MV-4-11 (cell line): ENCODE data around the gene PLCL1.

Experiments used
- DNase-seq: peaks from one replicate; lab custom pipeline; 2025; lab: John Stamatoyannopoulos, UW

Gene PLCL1

DNA sequence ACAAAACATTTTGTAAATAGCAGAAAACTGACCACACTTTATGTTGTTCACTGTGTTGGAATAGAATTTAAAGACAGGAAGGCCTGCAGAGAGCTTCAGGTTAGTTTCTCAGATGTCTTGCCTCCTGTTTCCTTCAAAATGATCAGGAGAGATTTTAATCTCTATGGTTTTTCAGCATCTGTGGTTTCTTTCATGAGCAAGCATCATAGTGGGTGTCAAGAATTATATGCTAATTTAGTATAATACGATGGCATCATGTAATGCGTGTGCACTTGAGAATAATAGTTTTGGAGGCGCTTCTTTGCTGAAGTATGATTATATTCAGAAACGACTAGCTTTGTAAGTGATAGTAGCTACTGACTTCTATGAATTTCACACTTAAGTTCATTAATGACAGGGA lies 149.9 kb downstream of the PLCL1 start:
- no peak for DNase-seq

DNA sequence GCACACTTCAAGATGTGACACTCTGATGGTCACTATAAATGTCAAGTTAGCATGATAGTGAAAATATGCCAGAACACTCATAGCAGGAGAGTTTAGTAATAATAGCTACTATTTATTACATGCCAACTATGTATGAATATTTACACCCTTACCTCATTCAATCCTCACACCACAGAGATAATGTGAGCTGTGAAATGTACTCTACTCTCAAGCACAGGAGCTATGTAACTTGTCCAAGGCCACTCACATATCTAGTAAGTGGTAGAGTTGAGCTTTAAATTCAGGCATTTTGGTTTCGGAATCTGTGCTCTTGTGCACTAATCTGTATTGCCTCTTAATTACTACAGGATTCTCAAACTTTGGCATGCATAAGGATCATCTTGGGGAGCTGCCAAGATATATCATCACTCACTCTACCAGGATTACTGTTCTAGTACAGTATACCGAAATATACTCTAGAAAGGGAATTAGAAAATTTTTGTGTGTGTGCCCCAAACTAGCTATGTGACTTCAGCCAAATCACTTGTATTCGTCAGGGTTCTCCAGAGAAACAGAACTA lies 154.3 kb downstream of the PLCL1 start:
- DNase-seq, result no peak

DNA sequence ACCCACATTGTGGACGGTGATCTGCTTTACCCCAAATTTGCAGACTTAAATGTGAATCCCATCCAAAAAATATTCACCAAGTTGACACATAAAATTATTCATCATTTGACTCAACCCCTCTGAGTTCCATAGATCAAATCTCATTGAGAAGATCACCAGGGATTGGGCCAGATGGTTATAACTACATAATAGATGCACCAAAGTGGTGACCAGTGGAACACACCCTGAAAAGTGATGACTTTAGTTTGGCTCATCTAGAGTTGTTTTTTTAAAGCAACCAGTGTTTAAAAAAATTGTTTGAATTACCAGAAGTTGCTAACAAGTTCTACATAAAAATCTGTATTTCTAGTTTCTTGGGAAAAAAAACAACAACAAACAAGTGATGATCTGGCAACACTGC lies 155.0 kb downstream of the PLCL1 start:
- no peak for DNase-seq

DNA sequence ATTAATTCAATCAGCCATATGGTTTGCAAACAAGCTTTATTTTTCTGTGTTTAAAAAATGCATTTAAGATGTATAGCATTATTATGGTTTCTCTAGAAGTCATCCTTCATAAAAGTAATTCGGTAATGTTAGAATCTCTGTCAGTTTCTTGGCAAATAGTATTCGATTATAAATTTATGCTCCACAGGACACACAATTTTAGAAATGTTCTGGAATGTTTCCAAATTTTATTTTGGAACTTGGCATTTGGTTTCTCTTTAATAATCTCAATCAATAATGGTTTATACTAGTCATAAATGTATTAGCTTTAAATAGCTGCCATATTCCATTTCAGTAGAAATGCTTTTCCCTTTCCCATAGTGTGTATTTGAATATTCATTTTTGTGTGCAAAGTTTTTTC lies 156.4 kb downstream of the PLCL1 start:
- DNase-seq, result no peak

DNA sequence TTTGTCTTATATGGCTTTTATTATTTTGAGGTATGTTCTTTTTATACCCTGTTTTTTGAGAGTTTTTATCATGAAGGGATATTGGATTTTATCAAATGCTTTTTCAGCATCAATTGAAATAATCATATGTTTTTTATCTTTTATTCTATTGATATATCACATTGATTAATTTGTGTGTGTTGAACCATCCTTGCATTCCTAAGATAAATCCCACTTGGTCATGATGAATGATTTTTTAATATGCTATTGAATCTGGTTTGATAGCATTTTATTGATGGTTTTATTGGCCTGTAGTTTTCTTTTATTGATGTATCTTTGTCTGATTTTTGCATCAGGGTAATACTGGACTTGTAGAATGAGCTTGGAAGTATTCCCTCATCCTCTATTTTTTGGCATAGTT lies 160.3 kb downstream of the PLCL1 start:
- no peak for DNase-seq

DNA sequence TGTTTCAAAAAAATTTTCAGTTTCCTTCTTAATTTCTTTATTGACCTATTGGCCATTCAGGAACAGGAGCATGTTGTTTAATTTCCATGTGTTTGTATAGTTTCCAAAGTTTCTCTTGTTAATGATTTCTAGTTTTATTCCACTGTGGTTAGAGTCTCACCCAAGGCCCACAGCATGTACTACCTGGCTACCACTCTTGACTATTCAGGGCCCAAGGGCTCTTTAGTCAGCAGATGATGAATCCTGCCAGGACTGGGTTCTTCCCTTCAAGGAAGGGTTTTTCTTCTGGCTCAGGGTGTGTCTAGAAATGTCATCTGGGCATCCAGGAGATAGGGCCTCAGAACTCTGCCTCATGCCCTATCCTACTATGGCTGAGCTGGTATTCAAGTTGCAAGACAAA lies 161.4 kb downstream of the PLCL1 start:
- DNase-seq, result no peak

DNA sequence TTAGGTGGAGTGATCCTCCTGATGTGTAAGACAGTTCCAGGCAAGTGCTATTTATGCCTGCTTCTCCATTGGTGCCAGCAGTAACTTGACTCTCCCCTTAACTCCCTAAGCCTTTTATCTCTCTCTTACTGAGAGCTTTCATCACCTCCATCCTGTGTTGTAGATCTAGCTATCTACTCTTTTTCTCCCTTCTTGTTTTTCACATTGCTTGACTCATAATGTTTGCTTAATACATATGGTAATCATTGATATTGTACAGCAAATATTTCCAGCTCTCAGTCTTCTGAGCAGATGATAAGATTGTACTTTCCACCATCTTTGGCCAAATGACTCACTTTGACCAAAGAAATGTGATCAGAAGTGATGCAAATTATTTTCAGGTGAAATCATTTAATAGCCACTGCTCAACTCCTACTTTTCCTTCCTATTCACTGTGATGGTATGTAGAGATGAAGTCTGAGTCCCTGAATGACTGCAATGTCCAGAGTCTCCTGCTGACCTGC lies 165.0 kb downstream of the PLCL1 start:
- no peak for DNase-seq

GRCh38 chr2:197972061-197972460 lies 167.7 kb downstream of the PLCL1 start:
- no peak for DNase-seq

GRCh38 chr2:197972587-197972986 lies 168.2 kb downstream of the PLCL1 start:
- no peak for DNase-seq

DNA sequence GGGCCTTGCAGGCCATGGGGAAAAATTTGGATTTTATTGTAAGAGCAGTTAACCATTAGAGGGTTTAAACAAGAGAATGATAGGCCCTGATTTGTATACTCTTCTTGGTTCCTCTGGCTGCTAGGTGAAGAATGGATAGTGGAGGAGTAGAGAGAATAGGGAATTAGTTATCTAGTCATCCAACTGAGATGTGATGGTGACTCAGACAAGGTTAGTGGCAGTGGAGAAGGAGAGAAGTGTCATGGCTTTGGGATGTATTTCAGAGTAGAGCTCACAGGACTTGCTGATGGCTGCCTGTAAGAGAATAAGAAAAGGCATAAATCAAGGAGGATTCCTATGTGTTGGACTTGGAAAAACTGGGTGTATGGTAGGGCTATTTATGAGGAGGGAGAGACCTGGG lies 169.4 kb downstream of the PLCL1 start:
- DNase-seq, result no peak

- DNase-seq, result no peak
Observed at GRCh38 chr2:197975931-197976519, 171.6 kb downstream of the PLCL1 start.

DNA sequence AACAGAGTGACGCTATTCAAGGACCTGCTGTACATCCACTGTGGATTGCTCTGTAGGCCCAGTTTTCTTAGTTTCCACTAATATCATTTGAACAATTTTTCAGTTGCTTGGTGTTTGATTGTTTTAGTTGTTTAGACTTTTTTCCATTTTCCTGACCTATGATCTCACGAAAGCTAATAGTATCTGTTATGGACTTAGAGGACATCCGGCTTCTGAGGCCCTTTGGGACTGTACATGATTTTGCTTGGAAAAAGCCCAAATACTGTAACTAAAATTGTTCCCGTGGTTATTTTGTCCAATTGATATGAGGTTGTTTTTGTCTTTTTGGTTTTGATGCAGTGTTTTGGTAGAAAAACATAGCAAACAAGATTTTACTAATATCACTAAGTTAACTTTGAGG lies 174.6 kb downstream of the PLCL1 start:
- no peak for DNase-seq

DNA sequence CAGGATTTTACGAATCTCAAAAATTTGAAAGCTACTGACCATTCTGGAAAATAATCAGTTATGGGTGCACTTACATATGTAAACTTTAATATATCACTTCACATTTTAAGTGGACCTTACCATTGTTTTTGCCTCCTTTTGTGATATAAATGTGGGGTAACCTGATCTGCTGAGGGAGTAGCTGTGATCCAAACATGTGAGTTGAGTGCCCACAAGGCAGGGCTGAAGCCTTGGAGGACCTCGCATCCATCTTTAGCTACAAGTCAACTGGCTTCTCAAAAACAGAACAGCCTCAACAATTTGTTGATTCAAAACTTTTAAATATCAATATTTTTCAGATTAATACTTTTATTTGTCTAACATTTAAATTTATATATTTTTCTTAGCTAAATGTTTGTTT lies 178.2 kb downstream of the PLCL1 start:
- DNase-seq, result no peak

DNA sequence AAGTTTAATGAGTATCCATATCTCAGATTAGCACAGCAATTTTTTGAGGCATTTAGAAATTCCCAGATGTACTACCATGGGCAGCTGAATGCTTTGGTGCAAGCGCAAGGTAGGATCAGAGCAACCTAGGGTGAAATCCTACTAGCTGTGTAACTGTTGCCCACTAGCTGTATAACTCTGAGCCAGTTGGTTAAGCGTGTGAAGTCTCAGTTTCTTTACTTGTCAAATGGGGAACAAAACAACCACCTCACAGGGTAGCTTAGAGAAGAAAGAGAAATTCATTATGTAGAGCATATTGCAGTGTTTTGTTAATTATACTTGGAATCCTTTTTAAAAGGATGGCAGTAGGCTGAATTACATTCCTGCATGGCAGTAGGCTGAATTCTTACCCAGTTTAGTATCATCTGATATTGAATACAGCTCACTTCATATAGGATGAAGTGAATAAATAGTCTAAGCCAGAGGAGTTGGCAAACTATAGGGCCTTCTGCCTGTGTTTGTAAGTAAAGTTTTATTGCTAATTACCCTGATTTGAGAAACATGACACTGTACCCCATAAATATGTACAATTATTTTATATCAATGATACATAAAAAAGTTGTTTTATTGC lies 180.7 kb downstream of the PLCL1 start:
- no peak for DNase-seq

DNA sequence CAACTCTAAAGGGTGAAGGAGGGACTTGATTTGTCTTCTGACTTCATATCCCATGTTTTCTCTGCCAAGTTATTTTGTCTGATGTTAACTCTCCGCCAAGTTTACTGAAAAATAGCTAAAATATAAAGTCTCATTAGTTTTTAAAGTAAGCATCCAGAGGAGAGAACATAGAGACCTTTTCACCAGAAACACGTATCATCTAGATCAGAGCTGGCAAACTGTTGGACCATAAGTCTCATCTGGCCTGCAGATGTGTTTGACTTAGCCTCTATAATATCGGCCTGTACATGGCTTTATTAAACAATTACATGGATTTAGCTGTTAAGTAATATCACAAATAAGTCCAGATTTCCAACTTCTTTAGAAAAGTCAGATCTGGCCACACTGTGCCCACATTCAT lies 182.6 kb downstream of the PLCL1 start:
- DNase-seq, result no peak

DNA sequence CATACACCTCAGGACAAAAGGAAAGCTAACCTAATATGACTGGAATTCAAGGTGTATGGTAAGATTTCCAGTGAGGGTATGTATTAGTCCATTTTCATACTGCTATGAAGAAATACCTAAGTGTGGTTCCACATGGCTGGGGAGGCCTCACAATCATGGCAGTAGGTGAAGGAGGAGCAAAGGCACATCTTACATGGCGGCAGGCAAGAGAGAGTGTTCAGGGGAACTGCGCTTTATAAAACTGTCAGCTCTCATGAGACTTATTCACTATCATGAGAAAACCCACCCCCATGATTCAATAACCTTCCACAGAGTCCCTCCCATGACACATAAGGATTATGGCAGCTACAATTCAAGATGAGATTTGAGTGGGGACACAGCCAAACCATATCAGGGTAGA lies 186.0 kb downstream of the PLCL1 start:
- no peak for DNase-seq

DNA sequence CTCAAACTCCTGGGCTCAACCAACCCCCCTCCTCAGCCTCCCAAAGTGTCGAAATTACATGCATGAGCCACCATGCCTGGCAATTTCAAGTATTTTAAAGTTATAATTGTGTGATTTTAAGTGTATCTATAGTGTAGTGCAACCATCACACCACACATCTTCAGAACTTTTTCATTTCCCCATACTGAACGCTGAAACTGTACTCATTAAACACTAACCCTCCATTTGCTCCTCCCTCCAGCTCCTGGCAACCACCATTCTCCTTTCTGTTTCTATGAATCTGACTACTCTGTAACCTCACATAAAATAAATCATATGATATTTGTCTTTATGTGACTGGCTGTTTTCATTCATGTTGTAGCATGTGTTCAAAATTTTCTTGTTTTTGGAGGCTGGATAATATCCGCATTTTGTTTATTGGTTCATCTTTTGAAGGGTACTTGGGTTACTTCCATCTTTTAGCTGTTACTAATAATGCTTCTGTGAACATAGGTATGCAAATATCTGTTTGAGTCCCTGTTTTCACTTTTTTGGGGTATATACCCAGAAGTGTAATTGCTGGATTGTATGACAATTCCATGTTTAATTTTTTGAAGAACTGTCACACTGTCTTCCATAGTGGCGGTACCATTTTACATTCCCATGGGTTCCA lies 188.2 kb downstream of the PLCL1 start:
- no peak for DNase-seq

DNA sequence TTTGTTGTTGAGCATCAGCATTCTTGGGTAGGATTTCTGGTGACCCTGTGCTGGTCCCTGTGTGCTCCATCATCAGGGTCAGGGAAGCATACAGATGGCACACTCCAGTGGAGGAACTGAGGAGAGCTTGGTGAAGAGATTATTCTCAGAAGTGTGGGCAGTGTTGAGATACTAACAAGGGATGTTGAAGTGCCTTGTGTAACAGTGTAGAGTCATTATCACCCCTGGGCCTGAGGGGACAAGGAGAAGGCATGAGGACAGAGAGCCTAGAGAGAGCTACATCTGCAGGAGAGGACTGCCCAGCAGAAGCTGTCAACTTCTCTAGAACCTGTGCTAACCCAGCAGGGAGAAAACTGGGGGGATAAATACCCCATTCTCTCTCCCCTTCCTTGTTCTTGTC lies 189.0 kb downstream of the PLCL1 start:
- DNase-seq, result no peak

DNA sequence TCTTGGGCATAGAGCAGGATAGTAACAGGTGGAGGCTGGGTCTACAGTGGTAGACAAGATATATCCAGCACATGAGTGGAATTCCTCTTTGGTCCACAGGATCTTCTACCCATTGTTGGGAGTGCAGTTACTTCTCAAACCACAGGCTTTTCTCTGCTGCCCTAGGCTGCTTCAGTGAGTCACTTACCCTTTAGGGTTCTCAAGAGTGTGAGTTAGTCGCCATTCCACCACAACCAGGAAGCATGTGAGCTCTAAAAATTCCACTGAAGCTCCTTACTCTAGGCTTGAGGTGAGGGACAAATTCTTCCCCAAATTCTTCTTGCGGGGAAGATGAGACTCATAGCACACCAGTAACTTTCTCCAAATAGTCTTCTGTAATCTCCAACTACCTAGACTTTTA lies 189.4 kb downstream of the PLCL1 start:
- DNase-seq, result no peak

- DNase-seq, result peak; percentile 37
Observed at GRCh38 chr2:197994751-197995150, 190.4 kb downstream of the PLCL1 start.

DNA sequence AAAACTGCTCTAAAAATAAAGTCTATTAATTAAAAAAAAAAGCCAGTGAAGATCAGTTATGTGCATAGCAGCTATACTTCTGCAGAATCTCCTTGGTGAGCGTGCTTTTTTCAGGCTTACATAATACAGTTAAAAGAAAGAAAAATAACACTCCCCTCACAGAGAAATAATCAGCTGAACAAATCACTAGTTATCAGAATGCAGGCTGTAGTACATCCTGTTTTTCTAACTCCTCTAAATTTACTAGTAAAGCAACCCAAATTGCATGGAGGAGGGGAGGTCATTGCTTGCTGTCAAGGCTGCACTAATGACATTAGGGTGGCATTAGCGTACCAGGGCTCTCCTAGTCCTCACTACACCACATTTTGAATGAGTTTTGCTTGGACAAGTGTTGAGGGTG lies 192.2 kb downstream of the PLCL1 start:
- DNase-seq, result no peak

- no peak for DNase-seq
Observed at GRCh38 chr2:197997083-197997541, 192.7 kb downstream of the PLCL1 start.

GRCh38 chr2:197998702-197999101 lies 194.3 kb downstream of the PLCL1 start:
- DNase-seq, result no peak
